Measurements from ENCODE around the gene MYCBPAP.

GRCh38 chr17:50536683-50537646, 28.7 kb downstream of the MYCBPAP start:
- TF ChIP-seq, protein P1, sequence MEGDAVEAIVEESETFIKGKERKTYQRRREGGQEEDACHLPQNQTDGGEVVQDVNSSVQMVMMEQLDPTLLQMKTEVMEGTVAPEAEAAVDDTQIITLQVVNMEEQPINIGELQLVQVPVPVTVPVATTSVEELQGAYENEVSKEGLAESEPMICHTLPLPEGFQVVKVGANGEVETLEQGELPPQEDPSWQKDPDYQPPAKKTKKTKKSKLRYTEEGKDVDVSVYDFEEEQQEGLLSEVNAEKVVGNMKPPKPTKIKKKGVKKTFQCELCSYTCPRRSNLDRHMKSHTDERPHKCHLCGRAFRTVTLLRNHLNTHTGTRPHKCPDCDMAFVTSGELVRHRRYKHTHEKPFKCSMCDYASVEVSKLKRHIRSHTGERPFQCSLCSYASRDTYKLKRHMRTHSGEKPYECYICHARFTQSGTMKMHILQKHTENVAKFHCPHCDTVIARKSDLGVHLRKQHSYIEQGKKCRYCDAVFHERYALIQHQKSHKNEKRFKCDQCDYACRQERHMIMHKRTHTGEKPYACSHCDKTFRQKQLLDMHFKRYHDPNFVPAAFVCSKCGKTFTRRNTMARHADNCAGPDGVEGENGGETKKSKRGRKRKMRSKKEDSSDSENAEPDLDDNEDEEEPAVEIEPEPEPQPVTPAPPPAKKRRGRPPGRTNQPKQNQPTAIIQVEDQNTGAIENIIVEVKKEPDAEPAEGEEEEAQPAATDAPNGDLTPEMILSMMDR (IDR thresholded peaks at IDR 0.05 in 4 of 5, conservative IDR thresholded peaks at IDR 0.05 in 1 of 5), result no peak
- no peak for TF ChIP-seq POLR2A (IDR thresholded peaks at IDR 0.05)
